ENCODE data around the gene PRKAA1. TPM values are rescaled to one million over a fixed set of nuclear protein-coding genes. Genes with fewer than 3 reads are reported as not detected.

Gene PRKAA1
- total and polyA plus RNA-seq, 2 of the 13 experiments (the other 11 are each of a cell fraction or from before 2014, with no cell fraction given), result 36.6 to 58.0 TPM

DNA sequence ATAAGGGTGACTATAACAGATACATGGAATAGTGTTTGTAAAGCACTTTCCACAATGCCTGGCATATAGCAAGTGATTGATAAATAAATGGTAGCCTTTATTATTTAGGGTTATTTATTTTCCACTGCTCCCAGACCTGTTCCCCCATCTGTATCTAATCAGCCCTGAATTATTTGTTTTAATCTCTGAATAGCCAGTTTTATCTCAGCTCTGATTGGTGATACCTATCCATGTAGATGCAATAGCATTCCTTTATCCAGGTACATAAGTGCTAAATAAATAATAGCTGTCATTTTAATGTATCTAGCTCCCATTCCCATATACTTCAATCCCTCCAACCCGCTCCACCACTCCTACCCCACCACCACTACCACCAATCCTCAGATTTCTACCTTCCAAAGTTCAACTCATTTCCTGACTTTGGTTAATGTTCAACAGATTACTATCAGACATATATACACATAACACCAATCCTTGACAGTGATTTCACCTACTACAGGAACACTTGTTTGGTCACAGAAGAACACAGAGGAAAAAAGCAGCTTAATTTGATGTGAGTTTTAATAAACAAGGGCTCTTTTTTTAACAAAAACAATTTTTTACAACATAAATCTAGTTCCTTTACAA is 14.0 kb downstream of the PRKAA1 start (continued):
- TF ChIP-seq, protein P1, sequence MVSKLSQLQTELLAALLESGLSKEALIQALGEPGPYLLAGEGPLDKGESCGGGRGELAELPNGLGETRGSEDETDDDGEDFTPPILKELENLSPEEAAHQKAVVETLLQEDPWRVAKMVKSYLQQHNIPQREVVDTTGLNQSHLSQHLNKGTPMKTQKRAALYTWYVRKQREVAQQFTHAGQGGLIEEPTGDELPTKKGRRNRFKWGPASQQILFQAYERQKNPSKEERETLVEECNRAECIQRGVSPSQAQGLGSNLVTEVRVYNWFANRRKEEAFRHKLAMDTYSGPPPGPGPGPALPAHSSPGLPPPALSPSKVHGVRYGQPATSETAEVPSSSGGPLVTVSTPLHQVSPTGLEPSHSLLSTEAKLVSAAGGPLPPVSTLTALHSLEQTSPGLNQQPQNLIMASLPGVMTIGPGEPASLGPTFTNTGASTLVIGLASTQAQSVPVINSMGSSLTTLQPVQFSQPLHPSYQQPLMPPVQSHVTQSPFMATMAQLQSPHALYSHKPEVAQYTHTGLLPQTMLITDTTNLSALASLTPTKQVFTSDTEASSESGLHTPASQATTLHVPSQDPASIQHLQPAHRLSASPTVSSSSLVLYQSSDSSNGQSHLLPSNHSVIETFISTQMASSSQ (IDR thresholded peaks at IDR 0.05; ENCODE audit: low read depth), result peak; percentile 95
- TF ChIP-seq, protein P1 (CRISPR knock-in tag; IDR thresholded peaks at IDR 0.05; ENCODE audit: borderline replicate concordance), result peak; percentile 98
- TF ChIP-seq ZNF501 (CRISPR knock-in tag; IDR thresholded peaks at IDR 0.05) (no peak), KAT7 (CRISPR knock-in tag; IDR thresholded peaks at IDR 0.05; ENCODE audit: borderline replicate concordance) (no peak), SRY (CRISPR knock-in tag; IDR thresholded peaks at IDR 0.05) (no peak), NFATC3 (CRISPR knock-in tag; IDR thresholded peaks at IDR 0.05) (no peak), NR1H2 (CRISPR knock-in tag; IDR thresholded peaks at IDR 0.05; ENCODE audit: borderline replicate concordance, low read depth) (no peak), MAFK (conservative IDR thresholded peaks at IDR 0.05 in 1 of 2, IDR thresholded peaks at IDR 0.05 in 1 of 2; ENCODE audit: low read length in 2 of 2) (no peak), ZFP36L1 (CRISPR knock-in tag; IDR thresholded peaks at IDR 0.05) (peak; percentile 45; the same call in 1 of the 2 replicates), ZNF331 (CRISPR knock-in tag; IDR thresholded peaks at IDR 0.05) (no peak), ZNF354B (CRISPR knock-in tag; IDR thresholded peaks at IDR 0.05) (no peak), ZSCAN25 (CRISPR knock-in tag; IDR thresholded peaks at IDR 0.05) (no peak)
- TF ChIP-seq, protein P2, sequence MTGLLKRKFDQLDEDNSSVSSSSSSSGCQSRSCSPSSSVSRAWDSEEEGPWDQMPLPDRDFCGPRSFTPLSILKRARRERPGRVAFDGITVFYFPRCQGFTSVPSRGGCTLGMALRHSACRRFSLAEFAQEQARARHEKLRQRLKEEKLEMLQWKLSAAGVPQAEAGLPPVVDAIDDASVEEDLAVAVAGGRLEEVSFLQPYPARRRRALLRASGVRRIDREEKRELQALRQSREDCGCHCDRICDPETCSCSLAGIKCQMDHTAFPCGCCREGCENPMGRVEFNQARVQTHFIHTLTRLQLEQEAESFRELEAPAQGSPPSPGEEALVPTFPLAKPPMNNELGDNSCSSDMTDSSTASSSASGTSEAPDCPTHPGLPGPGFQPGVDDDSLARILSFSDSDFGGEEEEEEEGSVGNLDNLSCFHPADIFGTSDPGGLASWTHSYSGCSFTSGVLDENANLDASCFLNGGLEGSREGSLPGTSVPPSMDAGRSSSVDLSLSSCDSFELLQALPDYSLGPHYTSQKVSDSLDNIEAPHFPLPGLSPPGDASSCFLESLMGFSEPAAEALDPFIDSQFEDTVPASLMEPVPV (CRISPR knock-in tag; IDR thresholded peaks at IDR 0.05), result no peak
- TF ChIP-seq, protein P3, sequence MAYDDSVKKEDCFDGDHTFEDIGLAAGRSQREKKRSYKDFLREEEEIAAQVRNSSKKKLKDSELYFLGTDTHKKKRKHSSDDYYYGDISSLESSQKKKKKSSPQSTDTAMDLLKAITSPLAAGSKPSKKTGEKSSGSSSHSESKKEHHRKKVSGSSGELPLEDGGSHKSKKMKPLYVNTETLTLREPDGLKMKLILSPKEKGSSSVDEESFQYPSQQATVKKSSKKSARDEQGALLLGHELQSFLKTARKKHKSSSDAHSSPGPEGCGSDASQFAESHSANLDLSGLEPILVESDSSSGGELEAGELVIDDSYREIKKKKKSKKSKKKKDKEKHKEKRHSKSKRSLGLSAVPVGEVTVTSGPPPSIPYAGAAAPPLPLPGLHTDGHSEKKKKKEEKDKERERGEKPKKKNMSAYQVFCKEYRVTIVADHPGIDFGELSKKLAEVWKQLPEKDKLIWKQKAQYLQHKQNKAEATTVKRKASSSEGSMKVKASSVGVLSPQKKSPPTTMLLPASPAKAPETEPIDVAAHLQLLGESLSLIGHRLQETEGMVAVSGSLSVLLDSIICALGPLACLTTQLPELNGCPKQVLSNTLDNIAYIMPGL (CRISPR knock-in tag; IDR thresholded peaks at IDR 0.05; ENCODE audit: borderline replicate concordance in 1 of 2, low read depth in 1 of 2), result 0 out of 4 replicates have a peak, but pooled peaks of 1 of the 2 experiments have one; percentile 27
- TF ChIP-seq, protein P4, sequence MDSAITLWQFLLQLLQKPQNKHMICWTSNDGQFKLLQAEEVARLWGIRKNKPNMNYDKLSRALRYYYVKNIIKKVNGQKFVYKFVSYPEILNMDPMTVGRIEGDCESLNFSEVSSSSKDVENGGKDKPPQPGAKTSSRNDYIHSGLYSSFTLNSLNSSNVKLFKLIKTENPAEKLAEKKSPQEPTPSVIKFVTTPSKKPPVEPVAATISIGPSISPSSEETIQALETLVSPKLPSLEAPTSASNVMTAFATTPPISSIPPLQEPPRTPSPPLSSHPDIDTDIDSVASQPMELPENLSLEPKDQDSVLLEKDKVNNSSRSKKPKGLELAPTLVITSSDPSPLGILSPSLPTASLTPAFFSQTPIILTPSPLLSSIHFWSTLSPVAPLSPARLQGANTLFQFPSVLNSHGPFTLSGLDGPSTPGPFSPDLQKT (CRISPR knock-in tag; IDR thresholded peaks at IDR 0.05; ENCODE audit: borderline replicate concordance), result no peak
- TF ChIP-seq, protein P5, sequence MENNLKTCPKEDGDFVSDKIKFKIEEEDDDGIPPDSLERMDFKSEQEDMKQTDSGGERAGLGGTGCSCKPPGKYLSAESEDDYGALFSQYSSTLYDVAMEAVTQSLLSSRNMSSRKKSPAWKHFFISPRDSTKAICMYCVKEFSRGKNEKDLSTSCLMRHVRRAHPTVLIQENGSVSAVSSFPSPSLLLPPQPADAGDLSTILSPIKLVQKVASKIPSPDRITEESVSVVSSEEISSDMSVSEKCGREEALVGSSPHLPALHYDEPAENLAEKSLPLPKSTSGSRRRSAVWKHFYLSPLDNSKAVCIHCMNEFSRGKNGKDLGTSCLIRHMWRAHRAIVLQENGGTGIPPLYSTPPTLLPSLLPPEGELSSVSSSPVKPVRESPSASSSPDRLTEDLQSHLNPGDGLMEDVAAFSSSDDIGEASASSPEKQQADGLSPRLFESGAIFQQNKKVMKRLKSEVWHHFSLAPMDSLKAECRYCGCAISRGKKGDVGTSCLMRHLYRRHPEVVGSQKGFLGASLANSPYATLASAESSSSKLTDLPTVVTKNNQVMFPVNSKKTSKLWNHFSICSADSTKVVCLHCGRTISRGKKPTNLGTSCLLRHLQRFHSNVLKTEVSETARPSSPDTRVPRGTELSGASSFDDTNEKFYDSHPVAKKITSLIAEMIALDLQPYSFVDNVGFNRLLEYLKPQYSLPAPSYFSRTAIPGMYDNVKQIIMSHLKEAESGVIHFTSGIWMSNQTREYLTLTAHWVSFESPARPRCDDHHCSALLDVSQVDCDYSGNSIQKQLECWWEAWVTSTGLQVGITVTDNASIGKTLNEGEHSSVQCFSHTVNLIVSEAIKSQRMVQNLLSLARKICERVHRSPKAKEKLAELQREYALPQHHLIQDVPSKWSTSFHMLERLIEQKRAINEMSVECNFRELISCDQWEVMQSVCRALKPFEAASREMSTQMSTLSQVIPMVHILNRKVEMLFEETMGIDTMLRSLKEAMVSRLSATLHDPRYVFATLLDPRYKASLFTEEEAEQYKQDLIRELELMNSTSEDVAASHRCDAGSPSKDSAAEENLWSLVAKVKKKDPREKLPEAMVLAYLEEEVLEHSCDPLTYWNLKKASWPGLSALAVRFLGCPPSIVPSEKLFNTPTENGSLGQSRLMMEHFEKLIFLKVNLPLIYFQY (CRISPR knock-in tag; IDR thresholded peaks at IDR 0.05; ENCODE audit: borderline replicate concordance), result no peak

All from HepG2 (cell line).